Testis (tissue), 3 donors: ENCODE data around the gene PLPPR1. TPM values are rescaled to one million over a fixed set of nuclear protein-coding genes. Genes with fewer than 3 reads are reported as not detected.
"Not testable (repeated sequence)": the region's sequence is repeated elsewhere in the genome, so short reads cannot be mapped to it uniquely, and the experiment has no call there.

Source experiments
- DNase-seq: peaks from one replicate; pipeline ENCODE4 v3.0.0-alpha.2; 2019
- H3K27ac ChIP-seq, 2 donors: fragments of 200-600 bp; sonication (generic); one replicate each; pipeline ENCODE4 v1.5.1; 2019
- H3K27me3 ChIP-seq: fragments of 200-600 bp; sonication (generic); one replicate; pipeline ENCODE4 v1.5.1; 2019
- H3K36me3 ChIP-seq: fragments of 200-600 bp; sonication (generic); one replicate; pipeline ENCODE4 v1.5.1; 2017; ENCODE audit warnings: low read depth; ENCODE audit errors: missing control alignments
- H3K4me1 ChIP-seq: fragments of 200-600 bp; sonication (generic); one replicate; pipeline ENCODE4 v1.5.1; 2019
- H3K4me3 ChIP-seq, 2 donors: fragments of 200-600 bp; sonication (generic); one replicate each; pipeline ENCODE4 v1.5.1; 2017 to 2019
- H3K9me3 ChIP-seq: fragments of 200-600 bp; sonication (generic); one replicate; pipeline ENCODE4 v1.5.1; 2017
- POLR2A ChIP-seq: fragments of 450-650 bp; IDR thresholded peaks from one replicate; pipeline ENCODE4 v1.6.1; 2017; ENCODE audit warnings: antibody characterized with exemption, mild to moderate bottlenecking, moderate library complexity
- WGBS, 2 donors: methylation state at CpG; one replicate each; pipeline ENCODE4 v1.1.5; 2018; 5-methylcytosine and 5-hydroxymethylcytosine counted together
- intact Hi-C: fragments of 100-400 bp; cut with DNase I; formaldehyde crosslinking; loops from one replicate; pipeline ENCODE4 v1.15.1; 2023; ENCODE audit warnings: low total_unique reads
- polyA plus RNA-seq: library from polyadenylated mRNA; stranded (reverse); fragments of 350-450 nt; fragmentation: Illumina TruSeq; extraction: RNeasy Lipid Tissue Mini Kit (QIAGEN cat#74804); gene quantifications from one replicate; pipeline ENCODE4 v1.2.3, GENCODE V29; 2014; ENCODE audit warnings: low read depth, low replicate concordance; ENCODE audit not compliant: insufficient read depth
- total RNA-seq, 2 donors: library from RNA; depleted of rRNA; stranded (reverse); fragments of >200 nt; gene quantifications; one replicate each; pipeline ENCODE4 v1.2.3, GENCODE V29; 2016
- TF ChIP-seq, protein P1 (sequence below), 3 experiments: fragments of 450-650 bp in 2 of 3; fragments of 200-600 bp in 1 of 3; sonication (generic) in 1 of 3; IDR thresholded peaks; one replicate each; pipeline ENCODE4 v1.5.1; 2016 to 2019; ENCODE audit warnings: antibody characterized with exemption in 3 of 3, mild to moderate bottlenecking in 2 of 3, moderate library complexity in 1 of 3

PLPPR1 gene
- total and polyA plus RNA-seq, 3 donors from 2014 or later: 1.2 to 2.9 (median 2.5) TPM

DNA sequence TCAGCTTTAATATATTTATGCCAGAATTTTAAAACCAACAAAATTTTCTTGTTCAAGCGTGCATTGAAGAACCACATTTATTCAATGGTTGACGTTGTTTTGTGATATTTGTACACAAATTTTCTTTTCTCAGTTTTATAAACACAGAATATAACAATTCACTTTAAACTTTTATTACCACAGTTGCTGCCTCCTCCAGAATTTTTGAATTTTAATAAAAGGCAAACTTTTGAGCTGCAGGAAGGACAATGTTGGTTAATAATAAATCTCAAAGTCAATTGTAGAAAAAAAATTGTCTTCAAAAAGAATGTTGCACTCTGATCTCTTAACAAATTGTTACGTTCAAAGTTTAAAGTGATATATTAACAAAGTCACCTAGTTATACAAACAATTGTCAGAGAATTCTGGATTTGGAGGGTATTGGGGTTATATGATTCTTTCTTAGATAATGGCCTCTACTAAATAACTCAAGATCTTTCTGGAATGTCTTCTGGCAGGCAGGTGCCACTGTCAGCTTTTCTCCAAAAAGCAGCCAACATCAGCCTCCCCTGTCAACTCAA lies 295.8 kb downstream of the PLPPR1 start:
- WGBS, 2 donors: 85 to 86% methylated on average over 3 of the region's 3 CpGs
- no peak for DNase-seq
- Histone ChIP-seq H3K36me3 (no peaks in the 10 kb centered on the region), H3K27ac (no peak overlapping the region), H3K4me3 (no peak overlapping the region), H3K9me3 (no peaks in the 10 kb centered on the region), H3K27me3 (no peaks in the 10 kb centered on the region), H3K4me1 (no peaks in the 10 kb centered on the region)
- intact Hi-C loops: no loop called here
- no peak for TF ChIP-seq POLR2A
- TF ChIP-seq, protein P1, sequence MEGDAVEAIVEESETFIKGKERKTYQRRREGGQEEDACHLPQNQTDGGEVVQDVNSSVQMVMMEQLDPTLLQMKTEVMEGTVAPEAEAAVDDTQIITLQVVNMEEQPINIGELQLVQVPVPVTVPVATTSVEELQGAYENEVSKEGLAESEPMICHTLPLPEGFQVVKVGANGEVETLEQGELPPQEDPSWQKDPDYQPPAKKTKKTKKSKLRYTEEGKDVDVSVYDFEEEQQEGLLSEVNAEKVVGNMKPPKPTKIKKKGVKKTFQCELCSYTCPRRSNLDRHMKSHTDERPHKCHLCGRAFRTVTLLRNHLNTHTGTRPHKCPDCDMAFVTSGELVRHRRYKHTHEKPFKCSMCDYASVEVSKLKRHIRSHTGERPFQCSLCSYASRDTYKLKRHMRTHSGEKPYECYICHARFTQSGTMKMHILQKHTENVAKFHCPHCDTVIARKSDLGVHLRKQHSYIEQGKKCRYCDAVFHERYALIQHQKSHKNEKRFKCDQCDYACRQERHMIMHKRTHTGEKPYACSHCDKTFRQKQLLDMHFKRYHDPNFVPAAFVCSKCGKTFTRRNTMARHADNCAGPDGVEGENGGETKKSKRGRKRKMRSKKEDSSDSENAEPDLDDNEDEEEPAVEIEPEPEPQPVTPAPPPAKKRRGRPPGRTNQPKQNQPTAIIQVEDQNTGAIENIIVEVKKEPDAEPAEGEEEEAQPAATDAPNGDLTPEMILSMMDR (IDR thresholded peaks at IDR 0.05): no peak

DNA sequence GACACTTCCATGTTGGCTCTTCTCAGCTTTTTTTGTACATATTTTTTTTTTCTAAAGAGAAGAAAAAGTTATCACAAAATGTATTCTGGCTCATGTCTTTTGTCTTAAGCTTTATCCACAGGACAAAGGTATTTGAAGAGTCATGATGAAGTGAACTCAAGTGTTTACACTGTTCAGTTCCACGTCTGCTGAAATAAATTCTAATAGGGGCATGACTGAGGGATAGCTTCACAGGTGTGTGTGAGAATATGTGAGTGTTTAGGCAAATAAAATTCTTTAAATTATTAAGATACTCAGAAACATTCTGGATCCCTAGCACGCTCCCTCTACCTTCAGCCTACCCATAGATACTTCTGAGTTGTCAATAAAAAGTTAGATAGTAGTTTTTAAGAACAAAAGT lies 296.5 kb downstream of the PLPPR1 start:
- H3K4me1 ChIP-seq: no peaks in the 10 kb centered on the region
- DNase-seq: no peak
- intact Hi-C loops: no loop called here
- no peaks in the 10 kb centered on the region for H3K36me3 ChIP-seq
- no peak overlapping the region for H3K27ac ChIP-seq
- no peak overlapping the region for H3K4me3 ChIP-seq
- no peaks in the 10 kb centered on the region for H3K9me3 ChIP-seq
- no peaks in the 10 kb centered on the region for H3K27me3 ChIP-seq
- TF ChIP-seq, protein P1 (IDR thresholded peaks at IDR 0.05): no peak
- no peak for TF ChIP-seq POLR2A
- WGBS, 2 donors: 83 to 85% methylated on average over 2 of the region's 2 CpGs

DNA sequence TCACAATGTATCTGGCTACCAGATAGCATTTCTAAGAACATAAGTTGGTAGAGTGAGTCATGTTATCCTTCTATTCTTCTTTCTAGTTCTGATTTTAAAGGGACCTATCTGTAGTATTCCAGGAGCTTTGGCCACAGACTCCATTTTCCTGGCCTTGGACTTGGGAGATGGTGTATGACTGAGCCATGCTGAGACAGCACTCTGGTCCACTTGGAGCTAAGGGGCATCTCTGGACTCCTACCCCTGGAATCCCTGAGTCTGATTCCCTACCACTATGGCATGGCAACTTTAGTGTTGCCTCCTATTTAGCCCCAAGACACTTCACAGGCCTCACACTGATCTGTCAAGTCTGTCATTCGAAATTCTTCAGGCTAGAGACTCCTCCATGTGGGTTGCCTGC lies 297.5 kb downstream of the PLPPR1 start:
- H3K36me3 ChIP-seq: no peaks in the 10 kb centered on the region
- WGBS, 2 donors: 52 to 69% methylated on average over 1 of the region's 1 CpG
- H3K9me3 ChIP-seq: no peaks in the 10 kb centered on the region
- no peak for DNase-seq
- H3K4me3 ChIP-seq: no peak overlapping the region
- no peak overlapping the region for H3K27ac ChIP-seq
- H3K27me3 ChIP-seq: no peaks in the 10 kb centered on the region
- H3K4me1 ChIP-seq: no peaks in the 10 kb centered on the region
- intact Hi-C loops: no loop called here
- no peak for TF ChIP-seq POLR2A
- TF ChIP-seq, protein P1 (IDR thresholded peaks at IDR 0.05): no peak

DNA sequence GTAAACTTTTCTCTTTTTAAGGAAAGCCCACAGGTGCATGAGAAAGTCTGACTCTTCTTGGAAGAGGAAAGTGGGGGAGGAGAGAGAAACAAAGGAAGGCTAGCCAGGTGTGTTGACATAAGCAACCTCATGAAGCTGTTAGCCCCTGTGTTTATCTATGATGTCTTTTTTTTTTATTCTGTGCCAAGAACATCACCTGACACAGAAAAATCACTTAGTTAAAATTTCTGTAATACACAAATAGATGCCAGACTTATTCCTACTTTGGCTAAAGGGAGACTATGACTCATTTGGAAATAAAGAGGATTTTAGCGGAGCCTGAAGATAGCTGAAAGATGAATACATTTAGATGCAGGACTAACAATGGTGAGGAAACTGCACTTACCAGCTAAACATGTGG lies 298.0 kb downstream of the PLPPR1 start:
- Histone ChIP-seq H3K27me3 (no peaks in the 10 kb centered on the region), H3K27ac (no peak overlapping the region), H3K9me3 (no peaks in the 10 kb centered on the region), H3K4me1 (no peaks in the 10 kb centered on the region), H3K36me3 (no peaks in the 10 kb centered on the region), H3K4me3 (no peak overlapping the region)
- WGBS, 2 donors: 75 to 79% methylated on average over 1 of the region's 1 CpG
- intact Hi-C loops: no loop called here
- TF ChIP-seq POLR2A: no peak
- TF ChIP-seq, protein P1 (IDR thresholded peaks at IDR 0.05): no peak
- DNase-seq: no peak

DNA sequence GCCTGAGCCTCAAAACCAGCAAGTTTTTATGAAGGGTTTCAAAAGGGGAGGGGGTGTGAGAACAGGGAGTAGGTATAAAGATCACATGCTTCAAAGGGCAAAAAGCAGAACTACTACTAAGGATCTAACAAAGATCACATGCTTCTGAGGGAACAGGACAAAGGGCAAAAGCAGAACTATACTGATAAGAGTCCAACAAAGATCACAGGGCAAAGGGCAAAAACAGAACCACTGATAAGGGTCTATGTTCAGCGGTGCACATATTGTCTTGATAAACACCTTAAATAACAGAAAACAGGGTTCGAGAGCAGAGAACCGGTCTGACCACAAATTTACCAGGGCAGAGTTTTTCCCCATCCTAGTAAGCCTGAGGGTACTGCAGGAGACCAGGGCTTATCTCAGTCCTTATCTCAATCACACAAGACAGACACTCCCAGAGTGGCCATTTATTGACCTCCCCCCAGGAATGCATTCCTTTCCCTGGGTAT lies 298.9 kb downstream of the PLPPR1 start:
- intact Hi-C loops, DNase-seq, H3K27ac ChIP-seq, H3K4me3 ChIP-seq, H3K4me1 ChIP-seq, H3K9me3 ChIP-seq, H3K36me3 ChIP-seq, H3K27me3 ChIP-seq: not testable (repeated sequence)
- whole genome bisulfite sequencing, 2 donors: 80 to 85% methylated on average over 3 of the region's 3 CpGs
